CD4-positive, alpha-beta T cell (primary cell): ENCODE measurements around the gene CLDN6. TPM values are rescaled to one million over a fixed set of nuclear protein-coding genes. Genes with fewer than 3 reads are reported as not detected.
"Not testable (repeated sequence)": the region's sequence is repeated elsewhere in the genome, so short reads cannot be mapped to it uniquely, and the experiment has no call there.

ENCODE experiments used
- ATAC-seq: fragments of 200-7000 bp; cut with Tn5 transposase; one replicate; pipeline ENCODE4 v1.10.0; 2022; ENCODE audit warnings: mild to moderate bottlenecking; ENCODE audit not compliant: poor library complexity
- CTCF ChIA-PET: fragments of 350-600 bp; sonication (Branson Sonifier 250); formaldehyde crosslinking; loops from one replicate; lab custom pipeline; 2021; ENCODE audit warnings: antibody characterized with exemption, inconsistent platforms; lab: Charles Lee
- POLR2A ChIA-PET: fragments of 350-600 bp; sonication (Branson Sonifier 250); formaldehyde crosslinking; loops from one replicate; lab custom pipeline; 2021; ENCODE audit warnings: antibody characterized with exemption, inconsistent platforms; lab: Charles Lee
- DNase-seq, 14 experiments: peaks; one replicate each; pipeline ENCODE4 v3.0.0-alpha.2; 2013 to 2020; ENCODE audit warnings: mixed read lengths in 2 of 14
- H3K27ac ChIP-seq, 2 donors: one replicate each; pipeline versions ENCODE4 v1.5.1 to v1.7.0; 2013; ENCODE audit warnings: low read length in 2 of 2, low read depth in 1 of 2, mild to moderate bottlenecking in 1 of 2
- H3K27me3 ChIP-seq, 2 experiments: 1 replicate in 1 of 2; 2 replicates in 1 of 2; pipeline versions ENCODE4 v1.6.1 to v1.7.0; 2013; ENCODE audit warnings: low read length in 2 of 2, control low read depth in 1 of 2, mild to moderate bottlenecking in 1 of 2, moderate library complexity in 1 of 2; ENCODE audit not compliant: insufficient read depth in 2 of 2, control insufficient read depth in 1 of 2
- H3K36me3 ChIP-seq: one replicate; pipeline ENCODE4 v1.6.1; 2013; ENCODE audit warnings: low read length, control low read depth; ENCODE audit not compliant: insufficient read depth
- H3K4me1 ChIP-seq: one replicate; pipeline ENCODE4 v1.6.1; 2013; ENCODE audit warnings: low read length, control low read depth; ENCODE audit not compliant: insufficient read depth
- H3K4me3 ChIP-seq: one replicate; pipeline ENCODE4 v1.5.1; 2013; ENCODE audit warnings: mild to moderate bottlenecking, low read length, moderate library complexity
- H3K9me3 ChIP-seq, 2 experiments: 1 replicate in 1 of 2; 2 replicates in 1 of 2; pipeline versions ENCODE4 v1.6.1 to v1.7.0; 2013; ENCODE audit warnings: low read length in 2 of 2, mild to moderate bottlenecking in 2 of 2, control low read depth in 1 of 2, moderate library complexity in 1 of 2; ENCODE audit not compliant: control insufficient read depth in 1 of 2, insufficient read depth in 1 of 2
- H3K27ac Mint-ChIP-seq: one replicate; pipeline ENCODE4 v1.8.0; 2020; ENCODE audit warnings: mixed read lengths
- H3K27me3 Mint-ChIP-seq: one replicate; pipeline ENCODE4 v1.8.0; 2021; ENCODE audit warnings: mixed read lengths
- H3K36me3 Mint-ChIP-seq: one replicate; pipeline ENCODE4 v1.8.0; 2021; ENCODE audit warnings: low read depth, mixed read lengths
- H3K4me1 Mint-ChIP-seq: one replicate; pipeline ENCODE4 v1.8.0; 2021; ENCODE audit warnings: low read depth, mixed read lengths
- H3K4me3 Mint-ChIP-seq: one replicate; pipeline ENCODE4 v1.8.0; 2020; ENCODE audit warnings: mild to moderate bottlenecking, mixed read lengths
- H3K9me3 Mint-ChIP-seq: one replicate; pipeline ENCODE4 v1.8.0; 2020; ENCODE audit warnings: mixed read lengths
- CTCF ChIP-seq: fragments of 200-600 bp; IDR thresholded peaks from one replicate; pipeline ENCODE4 v1.8.0; 2022; ENCODE audit warnings: antibody characterized with exemption, mild to moderate bottlenecking
- intact Hi-C, 2 experiments: fragments of 100-400 bp; cut with DNase I in 1 of 2; cut with micrococcal nuclease in 1 of 2; formaldehyde crosslinking; loops; one replicate each; pipeline versions ENCODE4 v1.15.1 to v1.9.0; 2023 to 2025; cut with DNase I, micrococcal nuclease
- total RNA-seq, 174 experiments: library from RNA in 2 of 174; stranded (reverse) in 2 of 174; gene quantifications; one replicate each; pipeline ENCODE4 v1.2.3 and lab custom pipeline; 2021 to 2026

Gene CLDN6
- total RNA-seq, 2 experiments from 2014 or later = not detected

- peaks cover 48% of the 10 kb centered on the region for H3K4me1 Mint-ChIP-seq
- POLR2A ChIA-PET = interaction anchor here (0.6 to 1.0 kb wide), 3 partner anchors 8 to 74 kb away, joined by 3 to 4 read pairs (median 4); partner anchors contain the start of gene MMP25
- TF ChIP-seq CTCF = no peak
- Histone ChIP-seq H3K27ac (no peak overlapping the region), H3K4me1 (peaks cover 56% of the 10 kb centered on the region), H3K36me3 (peaks cover 3% of the 10 kb centered on the region), H3K27me3 (no peaks in the 10 kb centered on the region), H3K4me3 (no peak overlapping the region), H3K9me3 (no peaks in the 10 kb centered on the region)
- no peak for ATAC-seq
- peak overlapping the region; percentile 67 for H3K27ac Mint-ChIP-seq
- CTCF ChIA-PET = interaction anchor here (0.6 to 1.9 kb wide), 2 partner anchors 74 to 76 kb away, joined by 3 to 7 read pairs; no protein-coding TSS in a partner anchor
- H3K36me3 Mint-ChIP-seq = peaks cover 30% of the 10 kb centered on the region
- H3K4me3 Mint-ChIP-seq = peak overlapping the region; percentile 54
- intact Hi-C loops = loop anchor here in 1 of 2 experiments (5.0 kb wide), 1 partner anchor 53 kb away; no protein-coding TSS in a partner anchor
- no peaks in the 10 kb centered on the region for H3K9me3 Mint-ChIP-seq
- H3K27me3 Mint-ChIP-seq = no peaks in the 10 kb centered on the region
- peak in 2 of 14 experiments; percentile 51 to 58 for DNase-seq
These were observed 37.2 kb upstream of the CLDN6 start for GRCh38 chr16:3054965-3055733.

GRCh38 chr16:3053330-3053710 is 35.3 kb upstream of the CLDN6 start:
- Mint-ChIP-seq H3K36me3 (peaks cover 26% of the 10 kb centered on the region), H3K4me1 (peaks cover 44% of the 10 kb centered on the region)
- H3K9me3 Mint-ChIP-seq, H3K4me3 ChIP-seq, H3K27me3 Mint-ChIP-seq, H3K27ac Mint-ChIP-seq, H3K36me3 ChIP-seq, H3K27ac ChIP-seq, H3K27me3 ChIP-seq, POLR2A ChIA-PET, intact Hi-C loops, H3K4me3 Mint-ChIP-seq, CTCF ChIA-PET, H3K9me3 ChIP-seq, ATAC-seq: not testable (repeated sequence)
- DNase-seq = peak in 1 of 14 experiments; percentile 47
- H3K4me1 ChIP-seq = peaks cover 45% of the 10 kb centered on the region

GRCh38 chr16:3052571-3053329 is 34.8 kb upstream of the CLDN6 start:
- POLR2A ChIA-PET, intact Hi-C loops, CTCF ChIA-PET, H3K27ac Mint-ChIP-seq, H3K4me3 Mint-ChIP-seq, H3K27me3 ChIP-seq, H3K4me3 ChIP-seq, H3K36me3 ChIP-seq, H3K9me3 Mint-ChIP-seq, H3K27ac ChIP-seq, H3K27me3 Mint-ChIP-seq, H3K9me3 ChIP-seq: not testable (repeated sequence)
- Mint-ChIP-seq H3K4me1 (peaks cover 46% of the 10 kb centered on the region), H3K36me3 (peaks cover 26% of the 10 kb centered on the region)
- DNase-seq (peak in 1 of 14 experiments; percentile 31), ATAC-seq (peak; percentile 58)
- peaks cover 40% of the 10 kb centered on the region for H3K4me1 ChIP-seq

- H3K27ac Mint-ChIP-seq = no peak overlapping the region
- H3K36me3 Mint-ChIP-seq = peaks cover 22% of the 10 kb centered on the region
- no peak for TF ChIP-seq CTCF
- no peak overlapping the region for H3K27ac ChIP-seq
- DNase-seq = no peak
- H3K27me3 Mint-ChIP-seq = peaks cover 8% of the 10 kb centered on the region
- H3K27me3 ChIP-seq = peaks cover 6 to 10% of the 10 kb centered on the region in 2 experiments
- intact Hi-C loops = no loop called here
- H3K4me1 Mint-ChIP-seq = peaks cover 37% of the 10 kb centered on the region
- no peaks in the 10 kb centered on the region for H3K36me3 ChIP-seq
- POLR2A ChIA-PET = interaction anchor here (1.1 kb wide), 1 partner anchor 26 kb away, joined by 4 read pairs; no protein-coding TSS in a partner anchor
- no peaks in the 10 kb centered on the region for H3K9me3 Mint-ChIP-seq
- no peak overlapping the region for H3K4me3 ChIP-seq
- peaks cover 0 to 6% of the 10 kb centered on the region in 2 experiments for H3K9me3 ChIP-seq
- H3K4me3 Mint-ChIP-seq = no peak overlapping the region
- CTCF ChIA-PET = interaction anchor here (0.8 to 1.4 kb wide), 3 partner anchors 20 to 78 kb away, joined by 3 to 5 read pairs (median 5); no protein-coding TSS in a partner anchor
- ATAC-seq = no peak
- peaks cover 37% of the 10 kb centered on the region for H3K4me1 ChIP-seq
These were observed 33.5 kb upstream of the CLDN6 start for GRCh38 chr16:3051494-3051893.
